Gastrocnemius medialis (tissue), 4 donors: ENCODE results near the gene SHROOM3.

ENCODE experiments used
- CTCF ChIP-seq, 5 experiments: fragments of 450-650 bp in 3 of 5; fragments of 200-600 bp in 2 of 5; sonication (generic) in 2 of 5; IDR thresholded peaks in 4 of 5; conservative IDR thresholded peaks in 1 of 5; 1 replicate in 4 of 5; 2 replicates in 1 of 5; pipeline ENCODE4 v1.5.1; 2016 to 2019; ENCODE audit warnings: antibody characterized with exemption in 5 of 5, mild to moderate bottlenecking in 3 of 5, moderate library complexity in 3 of 5
- POLR2A ChIP-seq, 2 donors: fragments of 450-650 bp; IDR thresholded peaks; one replicate each; pipeline ENCODE4 v1.6.1; 2017; ENCODE audit warnings: antibody characterized with exemption in 2 of 2, mild to moderate bottlenecking in 2 of 2, moderate library complexity in 2 of 2

GRCh38 chr4:76549765-76550164, 114.7 kb downstream of the SHROOM3 start:
- no peak for TF ChIP-seq CTCF (IDR thresholded peaks at IDR 0.05 in 4 of 5, conservative IDR thresholded peaks at IDR 0.05 in 1 of 5)
- TF ChIP-seq POLR2A (IDR thresholded peaks at IDR 0.05) = no peak
